ENCODE measurements around the gene UBA3.

Gene UBA3

DNA sequence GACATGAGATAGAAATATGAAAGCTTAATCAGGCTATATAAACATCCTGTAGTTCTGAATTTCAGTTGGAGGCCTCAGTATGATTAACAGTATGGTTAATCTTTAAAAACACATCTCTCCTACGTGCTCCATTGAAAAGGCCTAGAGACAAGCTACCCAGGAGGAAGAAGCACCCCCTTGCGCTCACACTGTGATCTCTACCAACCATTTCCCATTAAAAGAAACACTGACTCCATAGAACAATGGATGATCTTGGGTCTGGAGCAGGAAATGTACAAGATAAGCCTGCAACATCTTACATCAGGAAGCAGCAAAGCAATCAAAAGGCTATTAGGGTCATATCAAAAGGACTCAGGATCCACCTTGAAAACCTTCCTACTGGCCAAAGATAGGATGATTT is 63.3 kb downstream of the UBA3 start:
- Histone ChIP-seq H3K9me3 (ENCODE audit: insufficient read depth, low read length) (no peaks in the 10 kb centered on the region), H3K4me3 (ENCODE audit: insufficient read depth, low read length, poor library complexity, severe bottlenecking) (no peak overlapping the region), H3K27ac (ENCODE audit: low read depth, low read length) (no peak overlapping the region), H3F3A (ENCODE audit: insufficient read depth) (peaks cover 11% of the 10 kb centered on the region), H3K9ac (ENCODE audit: low read length) (no peak overlapping the region), H3K4me2 (ENCODE audit: low read depth, low read length, poor library complexity, severe bottlenecking) (no peak overlapping the region), H3K36me3 (ENCODE audit: low read length) (peaks cover 13% of the 10 kb centered on the region), H4K20me1 (ENCODE audit: low read depth, low read length) (no peaks in the 10 kb centered on the region), H2AFZ (ENCODE audit: low read depth, low read length, severe bottlenecking) (no peak overlapping the region), H3K9me2 (replicated peaks; ENCODE audit: insufficient read depth, low read length) (no peaks in the 10 kb centered on the region), H3K79me2 (ENCODE audit: insufficient read depth, low read length) (peaks cover 10% of the 10 kb centered on the region), H3K27me3 (ENCODE audit: low read length) (no peaks in the 10 kb centered on the region)
- TF ChIP-seq EZH2phosphoT487 (conservative IDR thresholded peaks at IDR 0.05; ENCODE audit: low read length), result no peak
- no peak for TF ChIP-seq CTCF (IDR thresholded peaks at IDR 0.05; ENCODE audit: insufficient read depth, low read length, poor library complexity, severe bottlenecking)

DNA sequence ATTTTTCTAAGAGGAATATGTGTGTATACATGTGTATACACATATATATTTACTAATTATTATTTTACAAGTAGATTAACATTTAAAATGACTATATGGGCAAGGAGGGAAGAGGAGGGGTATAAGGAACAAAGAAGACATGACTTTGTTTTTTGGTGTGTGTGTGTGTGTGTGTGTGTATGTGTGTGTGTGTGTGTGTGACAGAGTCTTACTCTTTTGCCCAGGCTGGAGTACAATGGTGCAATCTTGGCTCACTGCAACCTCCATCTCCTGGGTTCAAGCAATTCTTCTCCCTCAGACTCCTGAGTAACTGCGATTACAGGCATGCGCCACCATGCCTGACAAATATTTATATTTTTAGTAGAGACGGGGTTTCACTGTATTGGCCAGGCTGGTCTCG is 64.1 kb downstream of the UBA3 start:
- peak overlapping the region; percentile 94 for H3K4me2 ChIP-seq (ENCODE audit: low read depth, low read length, poor library complexity, severe bottlenecking)
- H3F3A ChIP-seq (ENCODE audit: insufficient read depth), result peaks cover 14% of the 10 kb centered on the region
- no peaks in the 10 kb centered on the region for H4K20me1 ChIP-seq (ENCODE audit: low read depth, low read length)
- H3K27me3 ChIP-seq (ENCODE audit: low read length), result no peaks in the 10 kb centered on the region
- no peak overlapping the region for H2AFZ ChIP-seq (ENCODE audit: low read depth, low read length, severe bottlenecking)
- no peaks in the 10 kb centered on the region for H3K9me3 ChIP-seq (ENCODE audit: insufficient read depth, low read length)
- no peaks in the 10 kb centered on the region for H3K9me2 ChIP-seq (replicated peaks; ENCODE audit: insufficient read depth, low read length)
- H3K79me2 ChIP-seq (ENCODE audit: insufficient read depth, low read length), result peaks cover 10% of the 10 kb centered on the region
- peaks cover 11% of the 10 kb centered on the region for H3K36me3 ChIP-seq (ENCODE audit: low read length)
- H3K9ac ChIP-seq (ENCODE audit: low read length), result no peak overlapping the region
- no peak overlapping the region for H3K27ac ChIP-seq (ENCODE audit: low read depth, low read length)
- TF ChIP-seq CTCF (IDR thresholded peaks at IDR 0.05; ENCODE audit: insufficient read depth, low read length, poor library complexity, severe bottlenecking), result no peak
- TF ChIP-seq EZH2phosphoT487 (conservative IDR thresholded peaks at IDR 0.05; ENCODE audit: low read length), result no peak
- no peak overlapping the region for H3K4me3 ChIP-seq (ENCODE audit: insufficient read depth, low read length, poor library complexity, severe bottlenecking)

- Histone ChIP-seq H3K9ac (ENCODE audit: low read length) (peak overlapping the region; percentile 97), H3K4me3 (ENCODE audit: insufficient read depth, low read length, poor library complexity, severe bottlenecking) (peak overlapping the region; percentile 95), H4K20me1 (ENCODE audit: low read depth, low read length) (no peaks in the 10 kb centered on the region), H3K36me3 (ENCODE audit: low read length) (0 out of 2 replicates have a peak, but pooled peaks cover 10% of the 10 kb centered on the region), H3K9me3 (ENCODE audit: insufficient read depth, low read length) (no peaks in the 10 kb centered on the region), H3K79me2 (ENCODE audit: insufficient read depth, low read length) (peaks cover 10% of the 10 kb centered on the region), H3K27ac (ENCODE audit: low read depth, low read length) (peak overlapping the region; percentile 53), H3K27me3 (ENCODE audit: low read length) (no peaks in the 10 kb centered on the region), H2AFZ (ENCODE audit: low read depth, low read length, severe bottlenecking) (peak overlapping the region; percentile 90), H3F3A (ENCODE audit: insufficient read depth) (peaks cover 14% of the 10 kb centered on the region), H3K4me2 (ENCODE audit: low read depth, low read length, poor library complexity, severe bottlenecking) (peak overlapping the region; percentile 94), H3K9me2 (replicated peaks; ENCODE audit: insufficient read depth, low read length) (no peaks in the 10 kb centered on the region)
- no peak for TF ChIP-seq CTCF (IDR thresholded peaks at IDR 0.05; ENCODE audit: insufficient read depth, low read length, poor library complexity, severe bottlenecking)
- no peak for TF ChIP-seq EZH2phosphoT487 (conservative IDR thresholded peaks at IDR 0.05; ENCODE audit: low read length)
These were observed 66.1 kb downstream of the UBA3 start for GRCh38 chr3:69014022-69014580.

All from SU-DHL-6 (cell line).